OCI-LY1 (cell line): ENCODE data around the gene KCNJ12.

Source experiments
- H2AFZ ChIP-seq: fragments of 200-600 bp; sonication (generic), shearing (Covaris generic); 2 replicates; pipeline ENCODE4 v1.6.0; 2014; ENCODE audit warnings: antibody characterized with exemption, mild to moderate bottlenecking, low read length
- H3F3A ChIP-seq: fragments of 200-600 bp; sonication (generic), shearing (Covaris generic); 2 replicates; pipeline ENCODE4 v1.6.0; 2014; ENCODE audit warnings: mild to moderate bottlenecking, antibody characterized with exemption, low read length, moderate library complexity; ENCODE audit not compliant: insufficient read depth
- H3K27ac ChIP-seq: fragments of 200-600 bp; sonication (generic); 2 replicates; pipeline ENCODE4 v1.5.1; 2014; ENCODE audit warnings: low read length, mixed run types, mild to moderate bottlenecking, low read depth; ENCODE audit not compliant: poor library complexity, severe bottlenecking
- H3K27me3 ChIP-seq: fragments of 200-600 bp; sonication (generic); 2 replicates; pipeline ENCODE4 v1.6.0; 2014; ENCODE audit warnings: antibody characterized with exemption, mild to moderate bottlenecking, low read length, moderate library complexity; ENCODE audit not compliant: insufficient read depth
- H3K36me3 ChIP-seq: fragments of 200-600 bp; sonication (generic); 2 replicates; pipeline ENCODE4 v1.6.1; 2014; ENCODE audit warnings: mild to moderate bottlenecking, antibody characterized with exemption, low read length, moderate library complexity, mixed read lengths; ENCODE audit not compliant: insufficient read depth
- H3K4me1 ChIP-seq: fragments of 200-600 bp; sonication (generic); 2 replicates; pipeline ENCODE4 v1.5.1; 2014; ENCODE audit warnings: mild to moderate bottlenecking, low read length, moderate library complexity; ENCODE audit not compliant: insufficient read depth, severe bottlenecking
- H3K4me2 ChIP-seq: fragments of 200-600 bp; sonication (generic), shearing (Covaris generic); 2 replicates; pipeline ENCODE4 v1.6.1; 2014; ENCODE audit warnings: low read length
- H3K4me3 ChIP-seq: fragments of 200-600 bp; sonication (generic); 2 replicates; pipeline ENCODE4 v1.5.1; 2014; ENCODE audit warnings: low read length, low read depth, mild to moderate bottlenecking, mixed read lengths; ENCODE audit not compliant: poor library complexity, severe bottlenecking
- H3K79me2 ChIP-seq: fragments of 200-600 bp; shearing (Covaris generic); 2 replicates; pipeline ENCODE4 v1.6.1; 2016; ENCODE audit warnings: mixed run types, low read length, mixed read lengths; ENCODE audit not compliant: insufficient read depth
- H3K9ac ChIP-seq: fragments of 200-600 bp; sonication (generic), shearing (Covaris generic); 2 replicates; pipeline ENCODE4 v1.6.1; 2014; ENCODE audit warnings: mild to moderate bottlenecking, low read length, mixed read lengths
- H3K9me2 ChIP-seq: fragments of 200-600 bp; sonication (generic), shearing (Covaris generic); 2 replicates; pipeline ENCODE4 v1.6.1; 2014; ENCODE audit warnings: low read depth, mild to moderate bottlenecking, low read length, mixed read lengths
- H3K9me3 ChIP-seq: fragments of 200-600 bp; shearing (Covaris generic); 2 replicates; pipeline ENCODE4 v1.6.1; 2014; ENCODE audit warnings: low read length, mixed read lengths
- H4K20me1 ChIP-seq: fragments of 200-600 bp; sonication (generic), shearing (Covaris generic); 2 replicates; pipeline ENCODE4 v1.6.0; 2016; ENCODE audit warnings: mild to moderate bottlenecking, low read length; ENCODE audit not compliant: insufficient read depth
- CTCF ChIP-seq: fragments of 200-600 bp; sonication (generic), shearing (Covaris generic); IDR thresholded peaks from 2 replicates; pipeline ENCODE4 v1.5.1; 2017; ENCODE audit warnings: mild to moderate bottlenecking, antibody characterized with exemption, low read length, moderate library complexity, mixed read lengths
- EZH2 ChIP-seq: fragments of 200-600 bp; sonication (generic), shearing (Covaris generic); IDR thresholded peaks from 2 replicates; pipeline ENCODE4 v1.8.0; 2017; ENCODE audit warnings: borderline replicate concordance, mixed run types, mild to moderate bottlenecking, antibody characterized with exemption, low read length, moderate library complexity, mixed read lengths

KCNJ12 gene

DNA sequence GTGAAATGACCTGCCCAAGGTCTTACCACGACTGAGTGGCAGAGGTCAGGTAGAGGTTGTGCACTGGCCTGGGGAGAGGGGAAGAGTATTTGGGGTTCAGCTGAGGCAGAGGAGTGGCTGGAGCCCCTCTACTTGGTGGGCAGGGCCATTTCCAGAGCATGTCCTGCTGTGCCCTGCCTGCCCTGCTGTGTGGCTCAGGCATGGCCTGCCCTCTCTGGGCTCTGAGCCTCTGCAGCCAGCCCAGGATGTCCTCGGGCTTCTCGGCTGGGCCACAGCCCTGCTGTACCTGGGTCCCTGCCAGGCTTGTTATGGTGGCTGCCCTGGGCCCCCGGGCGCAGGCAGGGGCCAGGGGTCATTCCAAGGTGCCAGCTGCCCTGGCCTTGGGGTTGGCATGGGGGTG is 19.6 kb downstream of the KCNJ12 start:
- H3K27ac ChIP-seq, result no peak overlapping the region
- no peak overlapping the region for H2AFZ ChIP-seq
- no peak overlapping the region for H3K4me2 ChIP-seq
- no peaks in the 10 kb centered on the region for H3K9me3 ChIP-seq
- no peak for TF ChIP-seq EZH2
- no peak for TF ChIP-seq CTCF
- H4K20me1 ChIP-seq, result no peaks in the 10 kb centered on the region
- no peaks in the 10 kb centered on the region for H3K27me3 ChIP-seq
- H3K4me3 ChIP-seq, result no peak overlapping the region
- H3K9ac ChIP-seq, result no peak overlapping the region
- H3F3A ChIP-seq, result no peaks in the 10 kb centered on the region
- H3K4me1 ChIP-seq, result no peaks in the 10 kb centered on the region
- H3K9me2 ChIP-seq, result no peaks in the 10 kb centered on the region
- H3K36me3 ChIP-seq, result no peaks in the 10 kb centered on the region
- H3K79me2 ChIP-seq, result no peaks in the 10 kb centered on the region

DNA sequence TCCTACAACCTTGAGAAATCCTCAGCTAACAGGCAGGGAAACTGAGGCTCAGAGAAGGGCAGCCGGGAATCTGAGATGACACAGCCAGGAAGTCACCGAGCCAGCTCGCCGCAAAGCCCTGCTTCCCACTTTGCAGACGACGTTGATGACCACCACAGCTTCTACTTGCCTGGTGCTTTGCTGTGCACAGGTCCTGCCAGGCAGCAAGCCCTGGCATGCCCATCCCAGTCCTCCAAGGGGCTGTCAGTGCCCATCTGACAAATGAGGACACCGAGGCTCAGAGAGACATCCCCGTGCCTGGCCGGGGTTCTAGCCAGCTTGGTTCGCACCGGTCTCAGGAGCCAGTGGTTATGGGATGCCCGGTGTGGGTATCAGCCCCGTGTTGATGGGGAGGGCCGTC is 20.1 kb downstream of the KCNJ12 start:
- H3K27me3 ChIP-seq, result no peaks in the 10 kb centered on the region
- no peaks in the 10 kb centered on the region for H3K36me3 ChIP-seq
- no peak overlapping the region for H3K9ac ChIP-seq
- H4K20me1 ChIP-seq, result no peaks in the 10 kb centered on the region
- TF ChIP-seq EZH2 (no peak), CTCF (no peak)
- H3F3A ChIP-seq, result no peaks in the 10 kb centered on the region
- H3K9me2 ChIP-seq, result no peaks in the 10 kb centered on the region
- no peak overlapping the region for H3K27ac ChIP-seq
- H3K4me3 ChIP-seq, result no peak overlapping the region
- no peaks in the 10 kb centered on the region for H3K79me2 ChIP-seq
- no peak overlapping the region for H2AFZ ChIP-seq
- no peaks in the 10 kb centered on the region for H3K9me3 ChIP-seq
- H3K4me1 ChIP-seq, result no peaks in the 10 kb centered on the region
- H3K4me2 ChIP-seq, result no peak overlapping the region

DNA sequence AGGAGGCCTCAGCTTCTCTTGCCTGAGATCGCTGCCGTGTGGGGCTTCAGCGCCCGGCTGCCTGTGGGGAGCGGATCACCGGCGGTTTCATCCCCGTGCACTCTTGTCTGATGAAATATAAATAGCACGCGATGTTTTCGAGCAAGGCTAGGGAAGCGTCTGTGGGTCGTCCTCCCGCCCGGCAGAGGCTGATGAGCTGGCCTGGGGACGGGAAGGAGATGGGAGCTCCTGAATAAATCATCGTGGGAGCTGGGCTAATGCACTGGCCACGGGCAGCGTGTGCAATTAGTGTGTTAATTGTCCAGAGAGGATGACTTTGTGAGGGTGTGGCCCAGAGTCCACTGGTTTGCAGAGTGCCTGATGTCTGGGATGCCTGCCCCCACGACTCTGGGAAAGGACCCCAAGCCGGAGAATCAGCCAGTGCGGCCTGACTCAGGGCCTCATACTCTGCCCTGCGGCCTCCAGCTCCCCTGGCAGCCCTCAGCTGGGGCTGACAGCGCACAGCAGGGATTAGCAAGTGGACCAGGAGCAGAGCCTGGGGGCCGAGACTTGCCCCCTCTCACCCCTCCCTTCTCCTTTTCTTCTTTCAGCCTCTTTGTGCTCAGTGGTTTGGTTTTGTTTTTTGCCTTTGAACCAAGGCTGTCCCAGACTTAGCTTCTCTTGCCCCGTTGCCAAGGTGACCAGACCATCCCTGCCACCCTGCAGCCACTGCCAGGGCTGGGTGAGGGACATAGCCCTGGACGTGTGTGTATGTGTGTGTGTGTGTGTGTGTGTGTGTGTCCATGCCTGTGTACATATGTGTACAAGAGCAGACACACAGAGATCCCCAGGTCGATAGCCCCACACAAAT is 21.4 kb downstream of the KCNJ12 start:
- H3K4me2 ChIP-seq, result no peak overlapping the region
- TF ChIP-seq EZH2, result no peak
- no peak for TF ChIP-seq CTCF
- no peaks in the 10 kb centered on the region for H3K27me3 ChIP-seq
- H3K36me3 ChIP-seq, result no peaks in the 10 kb centered on the region
- H4K20me1 ChIP-seq, result no peaks in the 10 kb centered on the region
- H3K9me2 ChIP-seq, result no peaks in the 10 kb centered on the region
- no peak overlapping the region for H2AFZ ChIP-seq
- H3K27ac ChIP-seq, result no peak overlapping the region
- no peaks in the 10 kb centered on the region for H3K79me2 ChIP-seq
- no peak overlapping the region for H3K4me3 ChIP-seq
- H3K4me1 ChIP-seq, result no peaks in the 10 kb centered on the region
- no peaks in the 10 kb centered on the region for H3K9me3 ChIP-seq
- H3K9ac ChIP-seq, result no peak overlapping the region
- H3F3A ChIP-seq, result no peaks in the 10 kb centered on the region
